SU-DHL-6 (cell line): ENCODE data around the gene SMC1A.

ENCODE experiments used
- EZH2phosphoT487 ChIP-seq: fragments of 200-600 bp; sonication (generic), shearing (Covaris generic); conservative IDR thresholded peaks from 2 replicates; pipeline ENCODE4 v1.6.1; 2018; ENCODE audit warnings: mild to moderate bottlenecking, antibody characterized with exemption, low read length, moderate library complexity, mixed read lengths
- TF ChIP-seq, protein P1 (sequence below): fragments of 200-600 bp; sonication (generic); IDR thresholded peaks from one replicate; pipeline ENCODE4 v1.5.1; 2017; ENCODE audit warnings: antibody characterized with exemption, mild to moderate bottlenecking, low read length, moderate library complexity; ENCODE audit not compliant: insufficient read depth, poor library complexity, severe bottlenecking

DNA sequence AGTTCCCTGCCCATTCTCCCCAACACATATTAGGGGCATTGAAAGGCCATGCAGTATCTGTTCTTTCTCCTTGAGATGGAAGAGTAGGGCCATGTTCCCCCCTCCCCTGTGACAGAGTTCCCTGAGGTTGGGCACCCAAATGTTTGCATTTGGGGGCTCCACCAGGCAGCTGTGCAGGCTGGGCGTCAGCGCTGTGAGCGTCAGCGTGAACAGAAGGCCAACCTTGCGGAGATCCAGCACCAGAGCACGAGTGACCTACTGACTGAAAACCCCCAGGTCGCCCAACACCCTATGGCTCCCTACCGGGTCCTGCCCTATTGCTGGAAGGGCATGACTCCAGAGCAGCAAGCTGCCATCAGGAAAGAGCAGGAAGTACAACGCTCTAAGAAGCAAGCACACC is 7.8 kb upstream of the SMC1A start:
- TF ChIP-seq, protein P1, sequence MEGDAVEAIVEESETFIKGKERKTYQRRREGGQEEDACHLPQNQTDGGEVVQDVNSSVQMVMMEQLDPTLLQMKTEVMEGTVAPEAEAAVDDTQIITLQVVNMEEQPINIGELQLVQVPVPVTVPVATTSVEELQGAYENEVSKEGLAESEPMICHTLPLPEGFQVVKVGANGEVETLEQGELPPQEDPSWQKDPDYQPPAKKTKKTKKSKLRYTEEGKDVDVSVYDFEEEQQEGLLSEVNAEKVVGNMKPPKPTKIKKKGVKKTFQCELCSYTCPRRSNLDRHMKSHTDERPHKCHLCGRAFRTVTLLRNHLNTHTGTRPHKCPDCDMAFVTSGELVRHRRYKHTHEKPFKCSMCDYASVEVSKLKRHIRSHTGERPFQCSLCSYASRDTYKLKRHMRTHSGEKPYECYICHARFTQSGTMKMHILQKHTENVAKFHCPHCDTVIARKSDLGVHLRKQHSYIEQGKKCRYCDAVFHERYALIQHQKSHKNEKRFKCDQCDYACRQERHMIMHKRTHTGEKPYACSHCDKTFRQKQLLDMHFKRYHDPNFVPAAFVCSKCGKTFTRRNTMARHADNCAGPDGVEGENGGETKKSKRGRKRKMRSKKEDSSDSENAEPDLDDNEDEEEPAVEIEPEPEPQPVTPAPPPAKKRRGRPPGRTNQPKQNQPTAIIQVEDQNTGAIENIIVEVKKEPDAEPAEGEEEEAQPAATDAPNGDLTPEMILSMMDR, result no peak
- TF ChIP-seq EZH2phosphoT487, result no peak
